ENCODE measurements around the gene LRRC23.

DNA sequence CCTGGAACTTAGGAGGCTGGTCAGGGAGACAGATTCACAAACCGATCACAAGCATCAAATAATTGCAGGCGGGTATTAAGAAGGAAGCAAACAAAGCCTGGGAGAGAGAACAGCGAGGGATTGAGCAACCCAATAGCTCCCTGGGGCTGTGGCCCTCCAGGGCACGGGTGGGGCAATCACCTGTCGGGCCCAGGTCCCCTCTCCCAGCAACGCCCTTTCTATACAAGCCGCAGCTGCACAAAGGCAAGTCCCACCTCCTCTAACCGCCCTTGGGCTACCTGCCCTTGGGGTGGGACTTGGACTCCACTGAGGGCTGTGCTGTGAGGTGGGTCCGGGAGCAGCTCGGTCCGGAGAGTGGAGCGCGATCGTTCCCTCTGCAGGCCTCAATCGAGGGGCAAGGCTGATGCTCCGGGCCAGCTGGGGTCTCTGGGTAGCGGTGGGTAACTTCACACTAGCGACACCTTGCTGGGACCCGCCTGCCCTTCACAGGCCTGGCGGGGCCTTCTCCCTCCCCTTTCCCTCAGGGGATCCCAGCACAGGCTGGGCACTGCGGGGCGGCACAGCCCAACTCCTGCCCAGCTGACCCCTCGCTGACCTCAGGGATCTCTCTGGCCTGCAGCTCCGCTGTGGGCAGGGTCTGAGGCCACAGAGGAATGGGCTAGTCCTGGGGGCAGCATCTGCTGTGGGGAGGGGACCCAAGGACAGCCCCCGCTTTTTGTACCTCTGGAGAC is 57.8 kb downstream of the LRRC23 start:
- TF ChIP-seq, protein P1, sequence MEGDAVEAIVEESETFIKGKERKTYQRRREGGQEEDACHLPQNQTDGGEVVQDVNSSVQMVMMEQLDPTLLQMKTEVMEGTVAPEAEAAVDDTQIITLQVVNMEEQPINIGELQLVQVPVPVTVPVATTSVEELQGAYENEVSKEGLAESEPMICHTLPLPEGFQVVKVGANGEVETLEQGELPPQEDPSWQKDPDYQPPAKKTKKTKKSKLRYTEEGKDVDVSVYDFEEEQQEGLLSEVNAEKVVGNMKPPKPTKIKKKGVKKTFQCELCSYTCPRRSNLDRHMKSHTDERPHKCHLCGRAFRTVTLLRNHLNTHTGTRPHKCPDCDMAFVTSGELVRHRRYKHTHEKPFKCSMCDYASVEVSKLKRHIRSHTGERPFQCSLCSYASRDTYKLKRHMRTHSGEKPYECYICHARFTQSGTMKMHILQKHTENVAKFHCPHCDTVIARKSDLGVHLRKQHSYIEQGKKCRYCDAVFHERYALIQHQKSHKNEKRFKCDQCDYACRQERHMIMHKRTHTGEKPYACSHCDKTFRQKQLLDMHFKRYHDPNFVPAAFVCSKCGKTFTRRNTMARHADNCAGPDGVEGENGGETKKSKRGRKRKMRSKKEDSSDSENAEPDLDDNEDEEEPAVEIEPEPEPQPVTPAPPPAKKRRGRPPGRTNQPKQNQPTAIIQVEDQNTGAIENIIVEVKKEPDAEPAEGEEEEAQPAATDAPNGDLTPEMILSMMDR (IDR thresholded peaks at IDR 0.05), result no peak
- no peak for TF ChIP-seq EZH2 (IDR thresholded peaks at IDR 0.05; ENCODE audit: borderline replicate concordance, insufficient read depth, low read depth, low read length, poor library complexity, severe bottlenecking)

All from B cell (primary cell).